Measurements from ENCODE around the gene SCN7A.

GRCh38 chr2:166517533-166518061 is 23.5 kb upstream of the SCN7A start:
- TF ChIP-seq, protein P1, sequence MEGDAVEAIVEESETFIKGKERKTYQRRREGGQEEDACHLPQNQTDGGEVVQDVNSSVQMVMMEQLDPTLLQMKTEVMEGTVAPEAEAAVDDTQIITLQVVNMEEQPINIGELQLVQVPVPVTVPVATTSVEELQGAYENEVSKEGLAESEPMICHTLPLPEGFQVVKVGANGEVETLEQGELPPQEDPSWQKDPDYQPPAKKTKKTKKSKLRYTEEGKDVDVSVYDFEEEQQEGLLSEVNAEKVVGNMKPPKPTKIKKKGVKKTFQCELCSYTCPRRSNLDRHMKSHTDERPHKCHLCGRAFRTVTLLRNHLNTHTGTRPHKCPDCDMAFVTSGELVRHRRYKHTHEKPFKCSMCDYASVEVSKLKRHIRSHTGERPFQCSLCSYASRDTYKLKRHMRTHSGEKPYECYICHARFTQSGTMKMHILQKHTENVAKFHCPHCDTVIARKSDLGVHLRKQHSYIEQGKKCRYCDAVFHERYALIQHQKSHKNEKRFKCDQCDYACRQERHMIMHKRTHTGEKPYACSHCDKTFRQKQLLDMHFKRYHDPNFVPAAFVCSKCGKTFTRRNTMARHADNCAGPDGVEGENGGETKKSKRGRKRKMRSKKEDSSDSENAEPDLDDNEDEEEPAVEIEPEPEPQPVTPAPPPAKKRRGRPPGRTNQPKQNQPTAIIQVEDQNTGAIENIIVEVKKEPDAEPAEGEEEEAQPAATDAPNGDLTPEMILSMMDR (IDR thresholded peaks at IDR 0.05) = no peak
- TF ChIP-seq POLR2A (IDR thresholded peaks at IDR 0.05) = no peak

Measured in testis (tissue), 2 donors.